Measurements from ENCODE around the gene NMNAT3. TPM values are rescaled to one million over a fixed set of nuclear protein-coding genes. Genes with fewer than 3 reads are reported as not detected.

The NMNAT3 gene
- total RNA-seq: 10 to 100 TPM; 10.3 to 16.5 (median 12.6) TPM

DNA sequence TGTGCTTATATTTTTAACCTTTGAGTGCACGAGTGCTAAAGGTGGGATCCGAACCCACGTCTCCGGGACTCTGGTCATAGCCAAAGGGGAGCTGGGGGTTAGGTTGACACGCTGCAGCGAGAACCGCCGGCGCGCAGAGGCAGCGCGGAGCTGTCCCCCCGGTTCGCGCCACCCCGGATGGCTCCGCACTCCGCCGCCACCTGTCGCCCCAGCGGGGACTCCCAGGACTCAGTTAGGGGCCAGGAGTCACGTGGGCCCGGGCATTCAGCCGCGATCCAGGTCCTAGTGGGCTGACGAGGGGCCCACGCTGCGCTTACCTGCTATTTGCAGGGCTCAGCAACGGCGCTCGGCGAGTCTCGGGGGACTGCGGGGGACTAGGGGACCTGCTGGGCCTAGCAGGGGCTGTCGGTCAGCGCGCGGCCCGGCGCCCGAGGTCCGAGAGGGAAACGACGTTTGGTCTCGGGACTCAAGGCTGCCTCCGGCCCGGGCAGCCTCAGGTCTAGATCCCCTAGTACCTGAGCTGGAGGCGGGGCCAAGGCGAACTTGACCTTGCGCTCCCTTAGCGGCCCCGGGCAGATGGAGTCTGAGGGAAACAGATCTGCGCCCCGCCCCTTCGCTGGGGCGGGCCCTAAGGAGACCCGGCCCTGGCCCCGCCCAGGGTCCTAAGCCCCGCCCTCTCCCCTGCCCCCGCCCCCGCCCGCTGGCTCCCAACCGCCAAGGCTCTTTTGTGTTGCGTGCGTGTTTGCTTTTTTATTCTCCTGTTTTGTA lies at the start of gene NMNAT3:
Gene NMNAT3 (minus strand): TSS at position 585 of the 768 bp plus-strand sequence. CDS start 50,248 bp downstream, outside the sequence.
- TF ChIP-seq, protein P1, sequence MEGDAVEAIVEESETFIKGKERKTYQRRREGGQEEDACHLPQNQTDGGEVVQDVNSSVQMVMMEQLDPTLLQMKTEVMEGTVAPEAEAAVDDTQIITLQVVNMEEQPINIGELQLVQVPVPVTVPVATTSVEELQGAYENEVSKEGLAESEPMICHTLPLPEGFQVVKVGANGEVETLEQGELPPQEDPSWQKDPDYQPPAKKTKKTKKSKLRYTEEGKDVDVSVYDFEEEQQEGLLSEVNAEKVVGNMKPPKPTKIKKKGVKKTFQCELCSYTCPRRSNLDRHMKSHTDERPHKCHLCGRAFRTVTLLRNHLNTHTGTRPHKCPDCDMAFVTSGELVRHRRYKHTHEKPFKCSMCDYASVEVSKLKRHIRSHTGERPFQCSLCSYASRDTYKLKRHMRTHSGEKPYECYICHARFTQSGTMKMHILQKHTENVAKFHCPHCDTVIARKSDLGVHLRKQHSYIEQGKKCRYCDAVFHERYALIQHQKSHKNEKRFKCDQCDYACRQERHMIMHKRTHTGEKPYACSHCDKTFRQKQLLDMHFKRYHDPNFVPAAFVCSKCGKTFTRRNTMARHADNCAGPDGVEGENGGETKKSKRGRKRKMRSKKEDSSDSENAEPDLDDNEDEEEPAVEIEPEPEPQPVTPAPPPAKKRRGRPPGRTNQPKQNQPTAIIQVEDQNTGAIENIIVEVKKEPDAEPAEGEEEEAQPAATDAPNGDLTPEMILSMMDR (IDR thresholded peaks at IDR 0.05): peak in 2 of 6 experiments; percentile 22 to 32
- TF ChIP-seq POLR2A (IDR thresholded peaks at IDR 0.05): peak in 1 of 2 donors; percentile 61
- Histone ChIP-seq H3K27ac (peak within 1 kb of the TSS; percentile 19 to 62 (median 27)), H3K9me3 (no peaks in the 10 kb centered on the region), H3K4me1 (peaks cover 5 to 7% of the 10 kb centered on the region in 2 donors), H3K36me3 (no peaks in the 10 kb centered on the region), H3K27me3 (no peaks in the 10 kb centered on the region), H3K4me3 (replicated peaks in 1 of 3) (peak within 1 kb of the TSS; percentile 69 to 97 (median 70))
- DNase-seq: peak; percentile 83 to 92
- WGBS, 2 donors: 1 to 4% methylated on average over 18 to 19 of the region's 65 CpGs
- intact Hi-C loops (cut with DNase I): no loop called here

DNA sequence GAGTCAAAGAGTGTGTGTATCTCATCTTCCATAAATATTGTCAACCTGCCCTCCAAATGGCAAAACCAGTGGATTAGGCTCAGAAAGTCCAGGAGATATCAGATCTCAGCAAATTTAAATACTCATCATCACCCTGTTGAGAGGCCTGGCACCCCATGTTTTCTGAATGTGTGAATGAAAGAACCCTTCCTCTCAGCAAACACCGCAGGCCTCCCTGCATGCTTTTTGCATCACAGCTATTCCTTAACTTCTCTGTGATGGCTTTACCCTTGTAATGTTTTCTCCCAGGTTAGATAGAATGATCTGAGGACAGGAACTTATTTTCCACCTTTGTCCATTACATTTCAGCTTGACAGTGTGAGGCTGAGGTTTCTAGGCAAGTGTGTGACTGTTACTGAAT lies 43.6 kb upstream of the NMNAT3 start:
- H3K27ac ChIP-seq: no peak overlapping the region
- H3K9me3 ChIP-seq: no peaks in the 10 kb centered on the region
- no peak overlapping the region for H3K4me3 ChIP-seq (replicated peaks in 1 of 3)
- 50 to 62% methylated on average over 1 of the region's 1 CpG for WGBS, 2 donors
- no peaks in the 10 kb centered on the region for H3K36me3 ChIP-seq
- TF ChIP-seq, protein P1 (IDR thresholded peaks at IDR 0.05): no peak
- TF ChIP-seq POLR2A (IDR thresholded peaks at IDR 0.05): no peak
- H3K4me1 ChIP-seq: no peaks in the 10 kb centered on the region
- H3K27me3 ChIP-seq: no peaks in the 10 kb centered on the region
- DNase-seq: no peak
- intact Hi-C loops (cut with DNase I): no loop called here

DNA sequence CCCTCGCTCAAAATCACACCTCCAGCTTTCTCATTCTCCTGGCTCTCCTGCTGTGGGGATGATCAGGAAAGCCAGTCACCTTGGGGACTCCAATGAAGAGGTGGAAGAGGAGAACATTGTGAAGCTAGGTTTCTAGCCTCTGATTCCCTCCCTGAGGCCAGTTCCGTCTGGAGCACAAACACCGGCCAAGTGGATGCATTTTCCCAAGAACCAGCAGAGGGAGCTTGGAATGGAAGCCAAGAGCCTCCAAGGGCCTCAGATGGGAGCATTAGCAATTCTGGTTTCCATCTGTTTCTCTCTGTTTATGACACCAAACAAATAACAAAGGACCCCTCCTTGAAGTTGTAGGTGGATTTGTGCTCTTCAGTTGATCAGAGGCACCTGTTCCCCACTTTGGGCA lies 40.6 kb upstream of the NMNAT3 start:
- 39 to 64% methylated on average over 3 of the region's 3 CpGs for WGBS, 2 donors
- no peaks in the 10 kb centered on the region for H3K27me3 ChIP-seq
- H3K36me3 ChIP-seq: no peaks in the 10 kb centered on the region
- intact Hi-C loops (cut with DNase I): no loop called here
- no peak overlapping the region for H3K4me3 ChIP-seq (replicated peaks in 1 of 3)
- TF ChIP-seq, protein P1 (IDR thresholded peaks at IDR 0.05): peak in 2 of 6 experiments; percentile 14 to 29
- TF ChIP-seq POLR2A (IDR thresholded peaks at IDR 0.05): no peak
- H3K27ac ChIP-seq: no peak overlapping the region
- no peaks in the 10 kb centered on the region for H3K4me1 ChIP-seq
- DNase-seq: peak; percentile 5 to 10
- no peaks in the 10 kb centered on the region for H3K9me3 ChIP-seq

DNA sequence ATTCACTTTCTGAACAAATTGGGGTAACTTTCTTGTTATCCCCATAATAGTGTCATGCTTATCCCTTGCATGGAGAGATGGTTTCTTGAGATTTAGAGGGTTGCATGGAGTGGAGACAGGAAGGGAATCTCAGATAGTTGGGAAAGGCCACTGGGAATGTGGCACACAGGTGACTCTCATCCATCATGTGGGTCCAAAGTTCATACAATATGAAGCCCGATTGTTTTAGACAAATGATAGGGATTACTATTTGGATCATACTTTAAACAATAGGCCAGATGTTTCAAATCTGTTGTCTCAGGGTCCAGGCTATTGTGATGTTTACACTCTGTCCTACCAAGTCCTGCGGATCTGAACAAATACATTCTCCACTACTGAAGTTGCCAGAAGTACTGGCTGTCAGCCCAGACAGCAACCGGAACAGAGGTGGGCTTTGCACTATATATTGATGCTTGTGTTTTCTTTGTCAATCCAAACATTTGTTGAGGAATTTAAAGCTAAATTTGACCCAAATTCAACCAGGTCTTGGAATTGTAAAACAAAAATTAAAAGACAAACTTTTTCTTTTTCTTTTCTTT lies 39.2 kb upstream of the NMNAT3 start:
- H3K36me3 ChIP-seq: no peaks in the 10 kb centered on the region
- no peak for TF ChIP-seq POLR2A (IDR thresholded peaks at IDR 0.05)
- TF ChIP-seq, protein P1 (IDR thresholded peaks at IDR 0.05): no peak
- DNase-seq: no peak
- intact Hi-C loops (cut with DNase I): no loop called here
- WGBS, 2 donors: 36 to 40% methylated on average over 3 of the region's 3 CpGs
- no peaks in the 10 kb centered on the region for H3K9me3 ChIP-seq
- H3K27ac ChIP-seq: no peak overlapping the region
- H3K27me3 ChIP-seq: no peaks in the 10 kb centered on the region
- no peak overlapping the region for H3K4me3 ChIP-seq (replicated peaks in 1 of 3)
- no peaks in the 10 kb centered on the region for H3K4me1 ChIP-seq

Measured in thyroid gland (tissue), 4 donors.